RWPE1 (cell line): ENCODE results near the gene MAP2K4.

ENCODE experiments used
- CTCF ChIA-PET: fragments of 350-600 bp; sonication (Branson Sonifier 250); formaldehyde crosslinking; extraction: SDS; loops from one replicate; lab custom pipeline; 2021; lab: Yijun Ruan, JAX
- POLR2A ChIA-PET: fragments of 400-600 bp; formaldehyde crosslinking; extraction: SDS; loops from one replicate; lab custom pipeline; 2020; ENCODE audit warnings: antibody characterized with exemption; ENCODE audit not compliant: low non-redundant PET; lab: Yijun Ruan, JAX
- DNase-seq: peaks from one replicate; pipeline ENCODE4 v3.0.0; 2012; ENCODE audit warnings: low spot score
- H3K27ac ChIP-seq: fragments of 450-650 bp; 2 replicates; pipeline ENCODE4 v1.5.1; 2017
- CTCF ChIP-seq: fragments of 450-650 bp; conservative IDR thresholded peaks from 2 replicates; pipeline ENCODE4 v1.5.1; 2017; ENCODE audit warnings: low read depth, mild to moderate bottlenecking

Gene MAP2K4

GRCh38 chr17:11999696-12000095 is 21.0 kb upstream of the MAP2K4 start:
- POLR2A ChIA-PET, result no interaction called here
- no peak for TF ChIP-seq CTCF
- no peak overlapping the region for H3K27ac ChIP-seq
- CTCF ChIA-PET, result interaction anchor here (0.6 kb wide), 1 partner anchor 386 kb away, joined by 5 read pairs; no protein-coding TSS in a partner anchor
- DNase-seq, result no peak

GRCh38 chr17:12007466-12007865 is 13.2 kb upstream of the MAP2K4 start:
- CTCF ChIA-PET, result no interaction called here

GRCh38 chr17:12021623-12022140 is 1.0 kb downstream of the MAP2K4 start:
- ChIA-PET CTCF (interaction anchor here (0.7 kb wide), 1 partner anchor 487 kb away, joined by 3 read pairs; no protein-coding TSS in a partner anchor), POLR2A (interaction anchor here (0.6 to 2.6 kb wide), 3 partner anchors 9 to 40 kb away, joined by 3 to 15 read pairs (median 6); partner anchors contain the start of gene ZNF18)
- no peak for TF ChIP-seq CTCF
- peak; percentile 23 for DNase-seq
- H3K27ac ChIP-seq, result peak overlapping the region; percentile 80

More at GRCh38 chr17:12007466-12007865, 13.2 kb upstream of the MAP2K4 start:
- POLR2A ChIA-PET, result interaction anchor here (1.4 kb wide), 1 partner anchor 10 kb away, joined by 3 read pairs; the partner anchor contains the start of gene ZNF18
- TF ChIP-seq CTCF, result no peak
- H3K27ac ChIP-seq, result no peak overlapping the region
- no peak for DNase-seq

- ChIA-PET POLR2A (no interaction called here), CTCF (no interaction called here)
- H3K27ac ChIP-seq, result no peak overlapping the region
- TF ChIP-seq CTCF, result no peak
- DNase-seq, result no peak
These were observed 1.6 kb downstream of the MAP2K4 start for GRCh38 chr17:12022310-12022709.

GRCh38 chr17:12024327-12024726 is 3.6 kb downstream of the MAP2K4 start:
- DNase-seq, result peak; percentile 80
- POLR2A ChIA-PET, result interaction anchor here (1.3 kb wide), 1 partner anchor 27 kb away, joined by 6 read pairs; the partner anchor contains the start of gene ZNF18
- no peak overlapping the region for H3K27ac ChIP-seq
- CTCF ChIA-PET, result interaction anchor here (0.9 kb wide), 1 partner anchor 20 kb away, joined by 3 read pairs; no protein-coding TSS in a partner anchor
- no peak for TF ChIP-seq CTCF

- DNase-seq, result no peak
- ChIA-PET CTCF (no interaction called here), POLR2A (no interaction called here)
These were observed 7.0 kb downstream of the MAP2K4 start for GRCh38 chr17:12027658-12028057.

More at GRCh38 chr17:12027658-12028057, 7.0 kb downstream of the MAP2K4 start:
- TF ChIP-seq CTCF, result no peak
- no peak overlapping the region for H3K27ac ChIP-seq
